ENCODE data around the gene MYH10. TPM values are rescaled to one million over a fixed set of nuclear protein-coding genes. Genes with fewer than 3 reads are reported as not detected.

The MYH10 gene
- total RNA-seq, 5 donors from 2014 or later (not counting 1 experiment from before 2014, with no cell fraction given), result 1.3 to 2.8 (median 2.1) TPM

GRCh38 chr17:8465759-8466158 is 164.8 kb downstream of the MYH10 start:
- peaks cover 18 to 28% (median 20%) of the 10 kb centered on the region in 3 donors for H3K4me1 Mint-ChIP-seq
- H3K9me3 Mint-ChIP-seq, result no peaks in the 10 kb centered on the region
- Histone ChIP-seq H3K36me3 (ENCODE audit: control insufficient read depth in 2 of 2, extremely low read depth in 1 of 2, insufficient read depth in 1 of 2, low read length in 1 of 2) (peaks cover 29 to 84% of the 10 kb centered on the region in 2 donors), H3K4me3 (ENCODE audit: control insufficient read depth in 1 of 2, extremely low read depth in 1 of 2, low read length in 1 of 2) (no peak overlapping the region), H3K9me3 (no peaks in the 10 kb centered on the region), H3K27me3 (replicated peaks in 1 of 2; ENCODE audit: control insufficient read depth in 2 of 2, extremely low read depth in 1 of 2, insufficient read depth in 2 of 2, low read length in 1 of 2) (no peaks in the 10 kb centered on the region), H3K4me1 (ENCODE audit: control insufficient read depth in 1 of 2, extremely low read depth in 1 of 2, insufficient read depth in 2 of 2, low read length in 2 of 2) (no peaks in the 10 kb centered on the region), H3K27ac (ENCODE audit: low read length) (no peak overlapping the region)
- ChIA-PET CTCF (no interaction called here), POLR2A (no interaction called here)
- H3K27me3 Mint-ChIP-seq, result no peaks in the 10 kb centered on the region
- H3K27ac Mint-ChIP-seq, result no peak overlapping the region
- no peak for DNase-seq
- H3K36me3 Mint-ChIP-seq, result peaks cover 51% of the 10 kb centered on the region
- WGBS (ENCODE audit: insufficient coverage), result no CpG with 5 or more reads among the region's 12 CpGs
- no peak overlapping the region for H3K4me3 Mint-ChIP-seq
- ATAC-seq (replicated peaks in 1 of 4), result no peak

- peaks cover 25 to 84% of the 10 kb centered on the region in 2 donors for H3K36me3 ChIP-seq (ENCODE audit: control insufficient read depth in 2 of 2, extremely low read depth in 1 of 2, insufficient read depth in 1 of 2, low read length in 1 of 2)
- no peaks in the 10 kb centered on the region for H3K9me3 ChIP-seq
- no peak for DNase-seq
- Mint-ChIP-seq H3K36me3 (peaks cover 49% of the 10 kb centered on the region), H3K4me1 (peaks cover 18 to 28% (median 20%) of the 10 kb centered on the region in 3 donors), H3K4me3 (no peak overlapping the region), H3K27ac (peak overlapping the region in 1 of 2 donors; percentile 22), H3K27me3 (no peaks in the 10 kb centered on the region), H3K9me3 (no peaks in the 10 kb centered on the region)
- H3K4me1 ChIP-seq (ENCODE audit: control insufficient read depth in 1 of 2, extremely low read depth in 1 of 2, insufficient read depth in 2 of 2, low read length in 2 of 2), result no peaks in the 10 kb centered on the region
- WGBS (ENCODE audit: insufficient coverage), result 90% methylated on average over 3 of the region's 8 CpGs
- H3K27ac ChIP-seq (ENCODE audit: low read length), result no peak overlapping the region
- ChIA-PET POLR2A (no interaction called here), CTCF (no interaction called here)
- no peak for ATAC-seq (replicated peaks in 1 of 4)
- no peaks in the 10 kb centered on the region for H3K27me3 ChIP-seq (replicated peaks in 1 of 2; ENCODE audit: control insufficient read depth in 2 of 2, extremely low read depth in 1 of 2, insufficient read depth in 2 of 2, low read length in 1 of 2)
- no peak overlapping the region for H3K4me3 ChIP-seq (ENCODE audit: control insufficient read depth in 1 of 2, extremely low read depth in 1 of 2, low read length in 1 of 2)
Observed at GRCh38 chr17:8465356-8465755, 165.2 kb downstream of the MYH10 start.

- H3K27ac ChIP-seq (ENCODE audit: low read length), result no peak overlapping the region
- ChIA-PET POLR2A (no interaction called here), CTCF (no interaction called here)
- no peak overlapping the region for H3K4me3 Mint-ChIP-seq
- H3K9me3 ChIP-seq, result no peaks in the 10 kb centered on the region
- H3K4me3 ChIP-seq (ENCODE audit: control insufficient read depth in 1 of 2, extremely low read depth in 1 of 2, low read length in 1 of 2), result no peak overlapping the region
- H3K27me3 ChIP-seq (replicated peaks in 1 of 2; ENCODE audit: control insufficient read depth in 2 of 2, extremely low read depth in 1 of 2, insufficient read depth in 2 of 2, low read length in 1 of 2), result no peaks in the 10 kb centered on the region
- 70% methylated on average over 4 of the region's 4 CpGs for WGBS (ENCODE audit: insufficient coverage)
- no peak for ATAC-seq (replicated peaks in 1 of 4)
- peak overlapping the region in 1 of 2 donors; percentile 22 for H3K27ac Mint-ChIP-seq
- no peaks in the 10 kb centered on the region for H3K4me1 ChIP-seq (ENCODE audit: control insufficient read depth in 1 of 2, extremely low read depth in 1 of 2, insufficient read depth in 2 of 2, low read length in 2 of 2)
- peaks cover 24 to 84% of the 10 kb centered on the region in 2 donors for H3K36me3 ChIP-seq (ENCODE audit: control insufficient read depth in 2 of 2, extremely low read depth in 1 of 2, insufficient read depth in 1 of 2, low read length in 1 of 2)
- H3K9me3 Mint-ChIP-seq, result no peaks in the 10 kb centered on the region
- H3K27me3 Mint-ChIP-seq, result no peaks in the 10 kb centered on the region
- peaks cover 51% of the 10 kb centered on the region for H3K36me3 Mint-ChIP-seq
- DNase-seq, result no peak
- peaks cover 18 to 28% (median 20%) of the 10 kb centered on the region in 3 donors for H3K4me1 Mint-ChIP-seq
Observed at GRCh38 chr17:8464941-8465340, 165.6 kb downstream of the MYH10 start.

GRCh38 chr17:8463099-8463498 is 167.4 kb downstream of the MYH10 start:
- ChIA-PET CTCF (no interaction called here), POLR2A (no interaction called here)
- H3K27ac ChIP-seq (ENCODE audit: low read length), result no peak overlapping the region
- H3K4me1 Mint-ChIP-seq, result peaks cover 24 to 33% (median 29%) of the 10 kb centered on the region in 3 donors
- peaks cover 59% of the 10 kb centered on the region for H3K36me3 Mint-ChIP-seq
- H3K4me3 Mint-ChIP-seq, result no peak overlapping the region
- H3K36me3 ChIP-seq (ENCODE audit: control insufficient read depth in 2 of 2, extremely low read depth in 1 of 2, insufficient read depth in 1 of 2, low read length in 1 of 2), result peaks cover 26 to 89% of the 10 kb centered on the region in 2 donors
- ATAC-seq (replicated peaks in 1 of 4), result no peak
- no peaks in the 10 kb centered on the region for H3K9me3 Mint-ChIP-seq
- H3K27me3 ChIP-seq (replicated peaks in 1 of 2; ENCODE audit: control insufficient read depth in 2 of 2, extremely low read depth in 1 of 2, insufficient read depth in 2 of 2, low read length in 1 of 2), result no peaks in the 10 kb centered on the region
- H3K4me3 ChIP-seq (ENCODE audit: control insufficient read depth in 1 of 2, extremely low read depth in 1 of 2, low read length in 1 of 2), result no peak overlapping the region
- no peak for DNase-seq
- H3K9me3 ChIP-seq, result no peaks in the 10 kb centered on the region
- H3K27me3 Mint-ChIP-seq, result no peaks in the 10 kb centered on the region
- WGBS (ENCODE audit: insufficient coverage), result no CpG with 5 or more reads among the region's 5 CpGs
- no peaks in the 10 kb centered on the region for H3K4me1 ChIP-seq (ENCODE audit: control insufficient read depth in 1 of 2, extremely low read depth in 1 of 2, insufficient read depth in 2 of 2, low read length in 2 of 2)
- H3K27ac Mint-ChIP-seq, result no peak overlapping the region

GRCh38 chr17:8462564-8462963 is 168.0 kb downstream of the MYH10 start:
- POLR2A ChIA-PET, result no interaction called here
- H3K27ac ChIP-seq (ENCODE audit: low read length), result no peak overlapping the region

GRCh38 chr17:8459831-8460230 is 170.7 kb downstream of the MYH10 start:
- ChIA-PET CTCF (no interaction called here), POLR2A (interaction anchor here (0.6 to 0.9 kb wide), 2 partner anchors 14 to 135 kb away, joined by 3 read pairs; no protein-coding TSS in a partner anchor)
- Histone ChIP-seq H3K4me1 (ENCODE audit: control insufficient read depth in 1 of 2, extremely low read depth in 1 of 2, insufficient read depth in 2 of 2, low read length in 2 of 2) (no peaks in the 10 kb centered on the region), H3K27me3 (replicated peaks in 1 of 2; ENCODE audit: control insufficient read depth in 2 of 2, extremely low read depth in 1 of 2, insufficient read depth in 2 of 2, low read length in 1 of 2) (no peaks in the 10 kb centered on the region), H3K4me3 (ENCODE audit: control insufficient read depth in 1 of 2, extremely low read depth in 1 of 2, low read length in 1 of 2) (no peak overlapping the region), H3K27ac (ENCODE audit: low read length) (no peak overlapping the region), H3K36me3 (ENCODE audit: control insufficient read depth in 2 of 2, extremely low read depth in 1 of 2, insufficient read depth in 1 of 2, low read length in 1 of 2) (peaks cover 11 to 91% of the 10 kb centered on the region in 2 donors), H3K9me3 (no peaks in the 10 kb centered on the region)
- Mint-ChIP-seq H3K4me1 (peaks cover 23 to 37% (median 31%) of the 10 kb centered on the region in 3 donors), H3K4me3 (no peak overlapping the region), H3K9me3 (no peaks in the 10 kb centered on the region), H3K27ac (no peak overlapping the region), H3K36me3 (peaks cover 68% of the 10 kb centered on the region), H3K27me3 (no peaks in the 10 kb centered on the region)
- ATAC-seq (replicated peaks in 1 of 4), result no peak
- DNase-seq, result no peak
- WGBS (ENCODE audit: insufficient coverage), result 100% methylated on average over 1 of the region's 3 CpGs

More at GRCh38 chr17:8462564-8462963, 168.0 kb downstream of the MYH10 start:
- WGBS (ENCODE audit: insufficient coverage), result no CpG with 5 or more reads among the region's 5 CpGs
- Histone ChIP-seq H3K4me3 (ENCODE audit: control insufficient read depth in 1 of 2, extremely low read depth in 1 of 2, low read length in 1 of 2) (no peak overlapping the region), H3K36me3 (ENCODE audit: control insufficient read depth in 2 of 2, extremely low read depth in 1 of 2, insufficient read depth in 1 of 2, low read length in 1 of 2) (peaks cover 21 to 89% of the 10 kb centered on the region in 2 donors), H3K9me3 (no peaks in the 10 kb centered on the region), H3K4me1 (ENCODE audit: control insufficient read depth in 1 of 2, extremely low read depth in 1 of 2, insufficient read depth in 2 of 2, low read length in 2 of 2) (no peaks in the 10 kb centered on the region), H3K27me3 (replicated peaks in 1 of 2; ENCODE audit: control insufficient read depth in 2 of 2, extremely low read depth in 1 of 2, insufficient read depth in 2 of 2, low read length in 1 of 2) (no peaks in the 10 kb centered on the region)
- no peak for ATAC-seq (replicated peaks in 1 of 4)
- H3K4me1 Mint-ChIP-seq, result peaks cover 24 to 35% (median 30%) of the 10 kb centered on the region in 3 donors
- CTCF ChIA-PET, result no interaction called here
- H3K4me3 Mint-ChIP-seq, result no peak overlapping the region
- no peaks in the 10 kb centered on the region for H3K9me3 Mint-ChIP-seq
- no peak for DNase-seq
- H3K27me3 Mint-ChIP-seq, result no peaks in the 10 kb centered on the region
- H3K27ac Mint-ChIP-seq, result no peak overlapping the region
- peaks cover 58% of the 10 kb centered on the region for H3K36me3 Mint-ChIP-seq

GRCh38 chr17:8459107-8459506 is 171.4 kb downstream of the MYH10 start:
- POLR2A ChIA-PET, result interaction anchor here (0.6 to 0.9 kb wide), 2 partner anchors 13 to 134 kb away, joined by 3 read pairs; no protein-coding TSS in a partner anchor
- Histone ChIP-seq H3K36me3 (ENCODE audit: control insufficient read depth in 2 of 2, extremely low read depth in 1 of 2, insufficient read depth in 1 of 2, low read length in 1 of 2) (peaks cover 11 to 87% of the 10 kb centered on the region in 2 donors), H3K27ac (ENCODE audit: low read length) (no peak overlapping the region), H3K4me1 (ENCODE audit: control insufficient read depth in 1 of 2, extremely low read depth in 1 of 2, insufficient read depth in 2 of 2, low read length in 2 of 2) (no peaks in the 10 kb centered on the region), H3K27me3 (replicated peaks in 1 of 2; ENCODE audit: control insufficient read depth in 2 of 2, extremely low read depth in 1 of 2, insufficient read depth in 2 of 2, low read length in 1 of 2) (no peaks in the 10 kb centered on the region), H3K9me3 (no peaks in the 10 kb centered on the region), H3K4me3 (ENCODE audit: control insufficient read depth in 1 of 2, extremely low read depth in 1 of 2, low read length in 1 of 2) (no peak overlapping the region)
- CTCF ChIA-PET, result no interaction called here
- H3K4me1 Mint-ChIP-seq, result peaks cover 20 to 33% (median 30%) of the 10 kb centered on the region in 3 donors
- H3K4me3 Mint-ChIP-seq, result no peak overlapping the region
- no peaks in the 10 kb centered on the region for H3K9me3 Mint-ChIP-seq
- H3K27me3 Mint-ChIP-seq, result no peaks in the 10 kb centered on the region
- H3K27ac Mint-ChIP-seq, result no peak overlapping the region
- ATAC-seq (replicated peaks in 1 of 4) (no peak), DNase-seq (no peak)
- 94% methylated on average over 4 of the region's 4 CpGs for WGBS (ENCODE audit: insufficient coverage)
- peaks cover 67% of the 10 kb centered on the region for H3K36me3 Mint-ChIP-seq
